Prostate gland (tissue), 2 donors: Measurements from ENCODE around the gene TBC1D30. TPM values are rescaled to one million over a fixed set of nuclear protein-coding genes. Genes with fewer than 3 reads are reported as not detected.

Source experiments
- DNase-seq: peaks from one replicate; pipeline ENCODE4 v3.0.0-alpha.2; 2019; ENCODE audit warnings: low spot score
- H3K27ac ChIP-seq, 2 donors: fragments of 200-600 bp; sonication (generic); 2 replicates each; pipeline ENCODE4 v1.5.1; 2017 to 2019
- H3K27me3 ChIP-seq: fragments of 200-600 bp; sonication (generic); replicated peaks from 2 replicates; pipeline ENCODE4 v1.5.1; 2019; ENCODE audit not compliant: insufficient read depth
- H3K36me3 ChIP-seq, 2 donors: fragments of 200-600 bp; sonication (generic); 1 replicate in 1 of 2; 2 replicates in 1 of 2; pipeline versions ENCODE4 v1.5.1 to v1.8.1; 2017 to 2019
- H3K4me1 ChIP-seq: fragments of 200-600 bp; sonication (generic); replicated peaks from 2 replicates; pipeline ENCODE4 v1.5.1; 2019
- H3K4me3 ChIP-seq, 2 donors: fragments of 200-600 bp; sonication (generic); 2 replicates each; pipeline ENCODE4 v1.5.1; 2017 to 2019
- H3K9me3 ChIP-seq: fragments of 200-600 bp; sonication (generic); 2 replicates; pipeline ENCODE4 v1.5.1; 2017
- CTCF ChIP-seq, 4 experiments: fragments of 200-600 bp in 2 of 4; fragments of 450-650 bp in 2 of 4; sonication (generic) in 2 of 4; IDR thresholded peaks; 1 replicate in 3 of 4; 2 replicates in 1 of 4; pipeline ENCODE4 v1.5.1; 2016 to 2019; ENCODE audit warnings: antibody characterized with exemption in 4 of 4, mild to moderate bottlenecking in 2 of 4, moderate library complexity in 2 of 4
- POLR2A ChIP-seq: fragments of 450-650 bp; IDR thresholded peaks from one replicate; pipeline ENCODE4 v1.6.1; 2016; ENCODE audit warnings: antibody characterized with exemption, mild to moderate bottlenecking
- POLR2AphosphoS5 ChIP-seq: sonication (generic); formaldehyde crosslinking; IDR thresholded peaks from one replicate; pipeline ENCODE4 v1.6.1; 2017; ENCODE audit warnings: antibody characterized with exemption
- WGBS: methylation state at CpG from one replicate; pipeline ENCODE4 v1.1.5; 2018; 5-methylcytosine and 5-hydroxymethylcytosine counted together
- intact Hi-C: fragments of 100-400 bp; cut with DNase I; formaldehyde crosslinking; loops from one replicate; pipeline ENCODE4 v1.14.2; 2022
- total RNA-seq, 2 donors: library from RNA; depleted of rRNA; stranded (reverse); fragments of >200 nt; gene quantifications; one replicate each; pipeline ENCODE4 v1.1.0, GENCODE V29; 2016

Gene TBC1D30
- total RNA-seq, 2 donors from 2014 or later, result 17.2 to 19.2 TPM

GRCh38 chr12:64825143-64826021 is 935 bp downstream of the TBC1D30 start:
- TF ChIP-seq POLR2AphosphoS5 (no peak), CTCF (IDR thresholded peaks at IDR 0.05) (no peak), POLR2A (no peak)
- Histone ChIP-seq H3K4me3 (peak overlapping the region; percentile 24 to 29), H3K27me3 (no peaks in the 10 kb centered on the region), H3K27ac (no peak overlapping the region), H3K9me3 (no peaks in the 10 kb centered on the region), H3K36me3 (no peaks in the 10 kb centered on the region), H3K4me1 (peaks cover 5% of the 10 kb centered on the region)
- 4% methylated on average over 42 of the region's 51 CpGs for WGBS
- intact Hi-C loops, result no loop called here
- DNase-seq, result no peak

GRCh38 chr12:64826234-64826633 is 1.8 kb downstream of the TBC1D30 start:
- Histone ChIP-seq H3K4me1 (peaks cover 5% of the 10 kb centered on the region), H3K27ac (no peak overlapping the region), H3K9me3 (no peaks in the 10 kb centered on the region), H3K4me3 (no peak overlapping the region), H3K27me3 (no peaks in the 10 kb centered on the region), H3K36me3 (no peaks in the 10 kb centered on the region)
- 7% methylated on average over 19 of the region's 19 CpGs for WGBS
- peak; percentile 36 for DNase-seq
- TF ChIP-seq CTCF (IDR thresholded peaks at IDR 0.05) (no peak), POLR2AphosphoS5 (peak; percentile 35), POLR2A (no peak)
- intact Hi-C loops, result no loop called here

- intact Hi-C loops, result no loop called here
- no peaks in the 10 kb centered on the region for H3K27me3 ChIP-seq
- WGBS, result 82% methylated on average over 6 of the region's 6 CpGs
Measured at GRCh38 chr12:64828713-64829112, 4.3 kb downstream of the TBC1D30 start.

GRCh38 chr12:64833928-64834327 is 9.5 kb downstream of the TBC1D30 start:
- H3K27ac ChIP-seq, result no peak overlapping the region
- no peak for TF ChIP-seq CTCF (IDR thresholded peaks at IDR 0.05)
- TF ChIP-seq POLR2AphosphoS5, result no peak
- no peak for TF ChIP-seq POLR2A
- no peaks in the 10 kb centered on the region for H3K4me1 ChIP-seq
- DNase-seq, result no peak
- no peaks in the 10 kb centered on the region for H3K9me3 ChIP-seq
- no peaks in the 10 kb centered on the region for H3K27me3 ChIP-seq
- H3K4me3 ChIP-seq, result no peak overlapping the region
- intact Hi-C loops, result no loop called here
- 84% methylated on average over 3 of the region's 3 CpGs for WGBS
- H3K36me3 ChIP-seq, result no peaks in the 10 kb centered on the region

More at GRCh38 chr12:64828713-64829112, 4.3 kb downstream of the TBC1D30 start:
- Histone ChIP-seq H3K4me3 (no peak overlapping the region), H3K36me3 (no peaks in the 10 kb centered on the region), H3K27ac (no peak overlapping the region), H3K9me3 (no peaks in the 10 kb centered on the region), H3K4me1 (peaks cover 5% of the 10 kb centered on the region)
- no peak for DNase-seq
- TF ChIP-seq POLR2AphosphoS5 (no peak), CTCF (IDR thresholded peaks at IDR 0.05) (no peak), POLR2A (no peak)

GRCh38 chr12:64835901-64836300 is 11.5 kb downstream of the TBC1D30 start:
- no peaks in the 10 kb centered on the region for H3K27me3 ChIP-seq
- no peaks in the 10 kb centered on the region for H3K36me3 ChIP-seq
- no peak for DNase-seq
- no peaks in the 10 kb centered on the region for H3K4me1 ChIP-seq
- 88% methylated on average over 4 of the region's 4 CpGs for WGBS
- intact Hi-C loops, result no loop called here
- no peaks in the 10 kb centered on the region for H3K9me3 ChIP-seq
- TF ChIP-seq CTCF (IDR thresholded peaks at IDR 0.05) (no peak), POLR2A (no peak), POLR2AphosphoS5 (no peak)
- H3K27ac ChIP-seq, result no peak overlapping the region
- H3K4me3 ChIP-seq, result no peak overlapping the region
